B cell (primary cell): ENCODE data around the gene ARMC12. TPM values are rescaled to one million over a fixed set of nuclear protein-coding genes. Genes with fewer than 3 reads are reported as not detected.

ENCODE experiments used
- ATAC-seq: fragments of 200-7000 bp; cut with Tn5 transposase; one replicate; pipeline ENCODE4 v1.10.0; 2021; ENCODE audit warnings: low read depth, mild to moderate bottlenecking, moderate number of reproducible peaks, moderate library complexity
- CTCF ChIA-PET: fragments of 350-600 bp; sonication (Branson Sonifier 250); formaldehyde crosslinking; loops from one replicate; lab custom pipeline; 2021; ENCODE audit warnings: antibody characterized with exemption, inconsistent platforms; lab: Charles Lee
- POLR2A ChIA-PET: fragments of 350-600 bp; sonication (Branson Sonifier 250); formaldehyde crosslinking; loops from one replicate; lab custom pipeline; 2021; ENCODE audit warnings: antibody characterized with exemption; lab: Charles Lee
- DNase-seq: peaks from one replicate; pipeline ENCODE4 v3.0.0; 2013
- H2AFZ ChIP-seq: 2 replicates; pipeline ENCODE4 v1.6.1; 2012; ENCODE audit warnings: mild to moderate bottlenecking, low read depth, low read length; ENCODE audit not compliant: insufficient read depth, poor library complexity, severe bottlenecking
- H3K27ac ChIP-seq, 2 donors: 1 replicate in 1 of 2; 2 replicates in 1 of 2; pipeline ENCODE4 v1.5.1; 2012 to 2013; ENCODE audit warnings: low read length in 2 of 2, mild to moderate bottlenecking in 2 of 2, moderate library complexity in 1 of 2
- H3K27me3 ChIP-seq, 4 experiments: fragments of 200-600 bp in 1 of 4; sonication (generic) in 1 of 4; replicated peaks in 1 of 4; 1 replicate in 2 of 4; 2 replicates in 2 of 4; pipeline versions ENCODE4 v1.6.1 to v1.7.0; 2013 to 2016; ENCODE audit warnings: low read length in 3 of 4, mild to moderate bottlenecking in 2 of 4, mixed read lengths in 1 of 4, moderate library complexity in 1 of 4; ENCODE audit not compliant: insufficient read depth in 4 of 4, control insufficient read depth in 3 of 4; ENCODE audit errors: control extremely low read depth in 1 of 4
- H3K36me3 ChIP-seq, 2 experiments: replicated peaks in 1 of 2; 1 replicate in 1 of 2; 2 replicates in 1 of 2; pipeline versions ENCODE4 v1.6.1 to v1.7.1; 2013; ENCODE audit warnings: low read length in 1 of 2; ENCODE audit not compliant: insufficient read depth in 2 of 2, control insufficient read depth in 1 of 2; ENCODE audit errors: control extremely low read depth in 1 of 2, extremely low read depth in 1 of 2
- H3K4me1 ChIP-seq, 2 donors: fragments of 200-600 bp in 1 of 2; sonication (generic) in 1 of 2; 1 replicate in 1 of 2; 2 replicates in 1 of 2; pipeline versions ENCODE4 v1.5.1 to v1.6.1; 2013 to 2017; ENCODE audit warnings: low read length in 2 of 2; ENCODE audit not compliant: control insufficient read depth in 2 of 2, insufficient read depth in 2 of 2
- H3K4me2 ChIP-seq: replicated peaks from 2 replicates; pipeline ENCODE3; 2012; ENCODE audit warnings: mild to moderate bottlenecking, low read depth, low read length; ENCODE audit not compliant: poor library complexity, severe bottlenecking
- H3K4me3 ChIP-seq, 5 experiments: fragments of 200-600 bp in 1 of 5; sonication (generic) in 1 of 5; 1 replicate in 3 of 5; 2 replicates in 2 of 5; pipeline versions ENCODE4 v1.5.1 to v1.7.0; 2011 to 2016; ENCODE audit warnings: low read length in 4 of 5, mild to moderate bottlenecking in 4 of 5, low read depth in 2 of 5, control low read depth in 1 of 5, moderate library complexity in 1 of 5; ENCODE audit not compliant: insufficient read depth in 1 of 5; ENCODE audit errors: control extremely low read depth in 1 of 5, extremely low read depth in 1 of 5
- H3K79me2 ChIP-seq: fragments of 200-600 bp; sonication (generic); one replicate; pipeline ENCODE4 v1.6.0; 2016; ENCODE audit warnings: low read length; ENCODE audit not compliant: control insufficient read depth, insufficient read depth
- H3K9ac ChIP-seq: fragments of 200-600 bp; sonication (generic); 2 replicates; pipeline ENCODE4 v1.6.1; 2017; ENCODE audit warnings: mild to moderate bottlenecking, low read length, moderate library complexity
- H3K9me3 ChIP-seq, 3 donors: one replicate each; pipeline versions ENCODE4 v1.6.1 to v1.7.1; 2013; ENCODE audit warnings: low read length in 2 of 3; ENCODE audit not compliant: control insufficient read depth in 2 of 3, insufficient read depth in 1 of 3; ENCODE audit errors: control extremely low read depth in 1 of 3
- H4K20me1 ChIP-seq: 2 replicates; pipeline ENCODE4 v1.6.0; 2012; ENCODE audit warnings: mild to moderate bottlenecking, low read length; ENCODE audit not compliant: insufficient read depth, control insufficient read depth, poor library complexity, severe bottlenecking
- H3K27ac Mint-ChIP-seq: one replicate; pipeline ENCODE4 v1.8.0; 2021; ENCODE audit warnings: mixed read lengths
- H3K27me3 Mint-ChIP-seq: one replicate; pipeline ENCODE4 v1.8.0; 2021; ENCODE audit warnings: mixed read lengths
- H3K4me1 Mint-ChIP-seq: one replicate; pipeline ENCODE4 v1.8.0; 2021; ENCODE audit warnings: mixed read lengths
- H3K4me3 Mint-ChIP-seq: one replicate; pipeline ENCODE4 v1.8.0; 2021; ENCODE audit warnings: mixed read lengths
- H3K9me3 Mint-ChIP-seq: one replicate; pipeline ENCODE4 v1.8.0; 2022; ENCODE audit warnings: mixed read lengths; ENCODE audit not compliant: insufficient read depth
- EZH2 ChIP-seq: IDR thresholded peaks from 2 replicates; pipeline ENCODE4 v1.6.1; 2012; ENCODE audit warnings: borderline replicate concordance, low read depth, mild to moderate bottlenecking, moderate library complexity, low read length; ENCODE audit not compliant: insufficient read depth, poor library complexity, severe bottlenecking
- WGBS: methylation state at CpG from one replicate; pipeline ENCODE4 v1.1.5; 2013; ENCODE audit warnings: missing lambda C conversion rate; ENCODE audit not compliant: insufficient coverage; 5-methylcytosine and 5-hydroxymethylcytosine counted together
- intact Hi-C: fragments of 100-400 bp; cut with micrococcal nuclease; formaldehyde crosslinking; loops from one replicate; pipeline ENCODE4 v1.10.0; 2022
- polyA plus RNA-seq: library from polyadenylated mRNA; depleted of rRNA; stranded (reverse); fragments of >200 nt; gene quantifications from 2 replicates; pipeline ENCODE4 v1.2.3, GENCODE V29; 2012
- total RNA-seq, 2 donors: library from RNA; stranded (reverse); fragments of 120-200 nt in 1 of 2; gene quantifications; 1 replicate in 1 of 2; 2 replicates in 1 of 2; pipeline versions ENCODE4 v1.2.3 to v1.2.4, GENCODE V29; 2013 to 2022
- TF ChIP-seq, protein P1 (sequence below): fragments of 200-600 bp; IDR thresholded peaks from one replicate; pipeline ENCODE4 v1.8.0; 2022; ENCODE audit warnings: antibody characterized with exemption, mild to moderate bottlenecking

Gene ARMC12
- total and polyA plus RNA-seq, 2 donors (not counting 1 experiment from before 2014, with no cell fraction given) = 0.52 to 2.8 TPM

DNA sequence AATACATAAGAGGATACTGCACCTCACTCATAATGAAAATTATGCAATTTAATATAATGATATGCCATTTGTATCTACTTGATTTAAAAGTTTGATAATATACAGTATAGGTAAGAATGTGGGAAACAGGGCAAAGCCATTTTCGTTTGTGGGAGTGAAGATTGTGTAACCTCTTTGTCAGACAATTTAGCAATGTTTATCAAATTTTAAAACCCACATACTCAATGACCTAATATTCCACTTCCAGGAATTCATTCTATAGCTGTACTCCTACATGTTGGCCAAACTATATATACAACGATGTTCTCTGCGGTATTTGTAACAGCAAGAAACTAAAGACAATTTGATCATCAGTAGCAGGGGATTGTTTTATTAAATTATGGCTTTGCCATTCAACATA lies 30.4 kb upstream of the ARMC12 start:
- no CpG with 5 or more reads among the region's 3 CpGs for WGBS
- DNase-seq (no peak), ATAC-seq (no peak)
- H2AFZ ChIP-seq = no peak overlapping the region
- Mint-ChIP-seq H3K27me3 (no peaks in the 10 kb centered on the region), H3K9me3 (no peaks in the 10 kb centered on the region), H3K27ac (no peak overlapping the region), H3K4me1 (no peaks in the 10 kb centered on the region), H3K4me3 (no peak overlapping the region)
- no peak overlapping the region for H3K4me2 ChIP-seq
- no peak for TF ChIP-seq EZH2
- TF ChIP-seq, protein P1, sequence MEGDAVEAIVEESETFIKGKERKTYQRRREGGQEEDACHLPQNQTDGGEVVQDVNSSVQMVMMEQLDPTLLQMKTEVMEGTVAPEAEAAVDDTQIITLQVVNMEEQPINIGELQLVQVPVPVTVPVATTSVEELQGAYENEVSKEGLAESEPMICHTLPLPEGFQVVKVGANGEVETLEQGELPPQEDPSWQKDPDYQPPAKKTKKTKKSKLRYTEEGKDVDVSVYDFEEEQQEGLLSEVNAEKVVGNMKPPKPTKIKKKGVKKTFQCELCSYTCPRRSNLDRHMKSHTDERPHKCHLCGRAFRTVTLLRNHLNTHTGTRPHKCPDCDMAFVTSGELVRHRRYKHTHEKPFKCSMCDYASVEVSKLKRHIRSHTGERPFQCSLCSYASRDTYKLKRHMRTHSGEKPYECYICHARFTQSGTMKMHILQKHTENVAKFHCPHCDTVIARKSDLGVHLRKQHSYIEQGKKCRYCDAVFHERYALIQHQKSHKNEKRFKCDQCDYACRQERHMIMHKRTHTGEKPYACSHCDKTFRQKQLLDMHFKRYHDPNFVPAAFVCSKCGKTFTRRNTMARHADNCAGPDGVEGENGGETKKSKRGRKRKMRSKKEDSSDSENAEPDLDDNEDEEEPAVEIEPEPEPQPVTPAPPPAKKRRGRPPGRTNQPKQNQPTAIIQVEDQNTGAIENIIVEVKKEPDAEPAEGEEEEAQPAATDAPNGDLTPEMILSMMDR = no peak
- no peaks in the 10 kb centered on the region for H3K79me2 ChIP-seq
- no peak overlapping the region for H3K27ac ChIP-seq
- H3K9me3 ChIP-seq = peaks cover 0 to 4% (median 3%) of the 10 kb centered on the region in 3 donors
- ChIA-PET POLR2A (no interaction called here), CTCF (no interaction called here)
- no peaks in the 10 kb centered on the region for H3K4me1 ChIP-seq
- no peak overlapping the region for H3K9ac ChIP-seq
- H4K20me1 ChIP-seq = no peaks in the 10 kb centered on the region
- intact Hi-C loops = no loop called here
- H3K4me3 ChIP-seq = no peak overlapping the region
- no peaks in the 10 kb centered on the region for H3K27me3 ChIP-seq
- no peaks in the 10 kb centered on the region for H3K36me3 ChIP-seq

DNA sequence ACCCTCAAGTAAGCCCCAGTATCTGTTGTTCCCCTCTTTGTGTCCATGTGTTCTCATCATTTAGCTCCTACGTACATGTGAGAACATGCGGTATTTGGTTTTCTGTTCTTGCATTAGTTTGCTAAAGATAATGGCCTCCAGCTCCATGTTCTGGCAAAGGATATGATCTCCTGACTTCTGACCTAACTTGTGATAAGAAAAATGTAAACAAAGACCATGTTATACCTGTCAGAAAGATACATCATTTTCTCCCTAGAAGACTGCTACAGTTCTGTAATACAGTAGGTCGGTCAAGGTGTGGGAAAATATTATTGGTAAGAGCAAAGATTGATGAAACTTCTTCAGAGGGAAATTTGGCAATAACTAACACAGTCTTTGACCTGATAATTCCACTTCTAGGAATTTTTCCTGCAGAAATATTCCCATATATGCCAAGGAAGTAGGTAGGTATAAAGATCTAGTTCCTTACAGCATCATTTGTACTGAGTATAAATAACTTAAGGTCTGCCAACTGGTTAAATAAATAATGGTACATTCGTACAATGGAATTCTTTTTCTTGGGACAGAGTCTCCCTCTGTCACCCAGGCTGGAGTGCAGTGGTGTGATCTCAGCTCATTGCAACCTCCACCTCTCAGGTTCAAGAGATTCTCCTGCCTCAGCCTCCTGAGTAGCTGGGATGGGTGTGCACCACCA lies 29.0 kb upstream of the ARMC12 start:
- no peaks in the 10 kb centered on the region for H3K9me3 Mint-ChIP-seq
- ATAC-seq = no peak
- Histone ChIP-seq H3K27me3 (no peaks in the 10 kb centered on the region), H3K79me2 (no peaks in the 10 kb centered on the region), H3K4me2 (no peak overlapping the region), H2AFZ (no peak overlapping the region), H3K4me1 (no peaks in the 10 kb centered on the region), H3K9me3 (peaks cover 0 to 4% (median 3%) of the 10 kb centered on the region in 3 donors), H3K27ac (no peak overlapping the region), H3K36me3 (no peaks in the 10 kb centered on the region), H3K4me3 (no peak overlapping the region), H3K9ac (no peak overlapping the region), H4K20me1 (no peaks in the 10 kb centered on the region)
- H3K27ac Mint-ChIP-seq = no peak overlapping the region
- no peaks in the 10 kb centered on the region for H3K4me1 Mint-ChIP-seq
- H3K4me3 Mint-ChIP-seq = no peak overlapping the region
- no peak for DNase-seq
- intact Hi-C loops = no loop called here
- CTCF ChIA-PET = no interaction called here
- TF ChIP-seq, protein P1 = no peak
- WGBS = 100% methylated on average over 1 of the region's 4 CpGs
- POLR2A ChIA-PET = no interaction called here
- H3K27me3 Mint-ChIP-seq = no peaks in the 10 kb centered on the region
